GM18520 (cell line): ENCODE data around the gene RP9.

Source experiments
- ATAC-seq: cut with Tn5 transposase; IDR thresholded peaks from one replicate; pipeline ENCODE4 v1.9.1; 2021; ENCODE audit not compliant: unreplicated experiment

The RP9 gene

DNA sequence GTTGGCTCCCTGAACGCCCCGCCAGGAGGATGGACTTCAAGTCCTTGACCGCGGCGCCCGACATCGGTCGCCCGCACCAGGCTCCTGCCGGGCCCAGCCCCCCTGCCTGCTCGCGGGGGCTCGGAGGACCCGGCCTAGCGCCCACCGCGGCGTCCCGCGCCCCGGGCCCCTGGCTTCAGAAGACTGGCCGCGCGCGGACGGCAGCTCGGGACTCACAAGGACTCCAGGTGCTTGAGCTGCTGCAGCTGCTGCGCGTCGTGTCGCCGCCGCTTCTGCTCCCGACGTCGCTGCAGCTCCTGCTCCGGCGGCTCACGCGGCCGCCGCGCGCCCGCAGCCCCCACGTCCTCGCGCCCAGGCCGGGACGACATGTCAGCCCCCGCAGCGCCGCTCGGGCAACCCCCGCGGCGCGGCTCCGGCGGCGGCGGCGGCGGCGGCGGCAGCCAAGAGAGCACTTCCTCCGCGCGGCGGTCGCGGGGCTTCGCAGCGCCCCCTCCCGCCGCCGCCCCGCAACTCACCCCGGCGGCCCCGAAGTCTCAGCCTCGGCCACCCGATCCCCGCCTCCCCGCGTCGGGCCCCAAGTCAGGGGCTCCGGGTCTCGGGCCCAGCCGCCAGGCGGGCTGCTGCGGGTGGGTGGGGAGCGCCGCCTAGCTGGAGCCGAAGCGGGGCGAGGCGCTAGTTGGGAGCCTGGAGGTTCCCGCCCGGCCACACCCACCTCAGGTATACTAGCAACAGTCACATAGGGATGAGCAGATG is at the start of gene RP9:
Gene RP9 (minus strand): TSS at position 400 of the 753 bp plus-strand sequence. CDS start 32 bp downstream, at position 368.
- peak; percentile 80 for ATAC-seq

GRCh38 chr7:33157781-33158180 is 48.6 kb upstream of the RP9 start:
- no peak for ATAC-seq

- ATAC-seq, result no peak
Measured at GRCh38 chr7:33157311-33157710, 48.1 kb upstream of the RP9 start.

DNA sequence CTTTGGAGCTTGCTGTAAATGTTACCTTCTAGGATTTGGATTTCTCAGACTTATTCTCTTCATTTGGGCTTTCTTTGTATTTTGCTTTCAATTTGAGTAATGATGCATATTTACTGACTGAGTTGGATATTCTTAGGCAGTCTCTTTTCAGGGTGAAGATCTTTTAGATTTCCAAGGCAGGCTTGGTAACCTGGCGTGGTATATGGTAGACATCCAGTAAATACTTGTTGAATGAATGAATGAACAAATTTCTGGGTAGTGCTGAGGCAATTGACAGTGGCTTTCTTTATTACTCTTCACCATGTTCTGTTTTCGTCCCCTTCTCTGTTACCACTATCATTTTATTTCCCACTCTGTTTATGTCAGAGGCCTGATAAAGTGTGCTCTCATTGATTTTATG is 47.2 kb upstream of the RP9 start:
- no peak for ATAC-seq

GRCh38 chr7:33155811-33156210 is 46.6 kb upstream of the RP9 start:
- no peak for ATAC-seq

GRCh38 chr7:33152087-33152486 is 42.9 kb upstream of the RP9 start:
- no peak for ATAC-seq

GRCh38 chr7:33145156-33145555 is 36.0 kb upstream of the RP9 start:
- no peak for ATAC-seq

GRCh38 chr7:33143996-33144718 is 35.0 kb upstream of the RP9 start:
- ATAC-seq, result peak; percentile 53

GRCh38 chr7:33142585-33142984 is 33.4 kb upstream of the RP9 start:
- ATAC-seq, result no peak

DNA sequence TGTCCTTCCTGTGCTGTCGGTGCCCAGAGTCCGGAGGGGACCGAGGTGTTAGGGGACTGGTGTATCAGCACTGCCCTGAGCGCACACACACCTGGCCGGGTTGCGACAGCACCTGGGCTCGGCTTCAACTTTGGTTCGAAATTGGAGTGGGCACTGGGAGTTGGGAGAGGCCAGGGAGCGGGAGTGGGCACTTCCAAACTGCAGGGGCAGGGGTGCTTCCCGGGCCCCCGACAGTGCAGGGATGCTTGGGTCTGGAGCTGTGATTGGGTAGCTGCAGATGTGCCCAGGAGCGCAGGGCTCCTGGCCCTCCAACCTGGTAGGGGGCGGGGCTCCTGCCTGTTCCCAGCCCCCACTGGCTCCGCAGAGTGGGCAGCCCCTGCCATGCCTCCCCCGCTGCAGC is 27.9 kb upstream of the RP9 start:
- no peak for ATAC-seq

DNA sequence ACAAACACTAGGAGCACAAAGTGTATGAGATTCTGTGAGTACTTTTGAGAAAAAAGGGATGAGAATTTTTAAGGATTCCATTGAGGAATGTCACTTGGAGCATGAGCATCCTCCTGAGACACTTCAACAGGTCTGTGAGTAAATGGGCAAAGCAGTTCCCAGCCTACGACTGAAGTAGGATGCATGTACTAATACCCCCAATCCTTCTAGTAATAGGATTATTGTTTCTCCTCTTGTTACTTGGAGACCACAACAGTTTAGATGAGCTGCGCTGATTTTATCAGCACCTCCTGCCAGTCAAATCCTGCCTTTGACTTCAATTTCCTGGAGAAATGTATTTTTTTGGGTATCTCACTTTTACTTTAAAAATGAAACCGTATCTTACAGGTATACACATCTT is 21.0 kb upstream of the RP9 start:
- ATAC-seq, result no peak

- no peak for ATAC-seq
Measured at GRCh38 chr7:33129806-33130153, 20.6 kb upstream of the RP9 start.

DNA sequence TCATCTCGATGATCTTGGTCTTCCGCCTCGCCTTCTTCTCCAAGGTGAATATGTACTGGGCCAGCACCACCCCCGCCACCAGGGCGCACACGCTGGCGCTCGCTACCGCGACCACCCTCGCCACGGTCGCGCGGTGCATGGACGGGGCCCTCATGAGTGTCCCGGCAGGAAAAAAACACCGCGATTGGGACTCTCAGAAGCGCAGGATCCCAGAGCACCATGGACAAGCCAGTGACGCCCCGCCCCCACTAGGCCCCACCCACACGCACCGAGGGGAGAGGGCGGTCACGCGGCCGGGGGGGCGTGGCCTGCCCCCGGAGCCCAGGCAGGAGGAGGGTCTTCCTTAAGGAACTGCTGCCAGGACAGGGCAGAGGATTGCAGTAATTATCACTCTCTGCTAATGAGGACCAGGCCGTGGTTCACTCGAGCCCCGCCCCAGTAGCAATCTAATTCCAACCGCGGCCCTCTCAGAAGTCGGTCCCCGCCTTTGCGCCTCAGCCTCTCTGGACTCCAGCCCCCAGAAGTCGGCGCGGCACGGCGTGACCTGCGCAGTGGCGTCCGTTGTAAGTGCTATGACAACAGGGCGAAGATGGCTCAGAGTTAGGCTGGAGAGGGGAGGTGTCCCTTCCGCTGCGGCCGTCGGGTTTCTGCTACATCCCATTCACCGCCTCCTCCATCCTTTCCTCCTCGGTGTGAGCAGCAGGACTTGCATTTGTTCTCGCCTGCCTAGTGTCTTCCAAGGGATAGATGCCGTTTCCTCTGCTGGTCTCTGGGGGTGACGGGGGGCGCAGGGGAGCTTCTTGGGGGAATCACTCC is 20.0 kb upstream of the RP9 start, which contains the start of gene BBS9:
Gene BBS9 (plus strand): TSS at position 575 of the 816 bp plus-strand sequence. CDS start 16,689 bp downstream, outside the sequence.
- ATAC-seq, result peak; percentile 99

DNA sequence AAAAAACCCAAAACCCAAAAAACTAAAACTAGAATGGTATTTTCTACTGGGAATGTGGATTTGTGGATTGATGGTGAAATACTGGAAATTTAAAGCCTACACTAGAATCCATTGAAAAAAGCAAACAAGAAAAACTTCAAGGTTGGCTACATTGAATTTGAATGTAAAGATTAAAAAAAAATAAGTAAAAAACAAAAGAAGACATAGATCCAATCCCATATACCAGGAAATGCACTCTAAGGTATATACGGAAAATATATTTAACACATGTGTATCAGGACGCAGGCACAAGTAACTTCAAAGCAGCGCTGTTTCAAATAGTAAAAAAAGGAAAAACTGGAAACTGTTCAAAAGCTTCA is 19.4 kb upstream of the RP9 start:
- no peak for ATAC-seq

- no peak for ATAC-seq
Measured at GRCh38 chr7:33127085-33127484, 17.9 kb upstream of the RP9 start.

DNA sequence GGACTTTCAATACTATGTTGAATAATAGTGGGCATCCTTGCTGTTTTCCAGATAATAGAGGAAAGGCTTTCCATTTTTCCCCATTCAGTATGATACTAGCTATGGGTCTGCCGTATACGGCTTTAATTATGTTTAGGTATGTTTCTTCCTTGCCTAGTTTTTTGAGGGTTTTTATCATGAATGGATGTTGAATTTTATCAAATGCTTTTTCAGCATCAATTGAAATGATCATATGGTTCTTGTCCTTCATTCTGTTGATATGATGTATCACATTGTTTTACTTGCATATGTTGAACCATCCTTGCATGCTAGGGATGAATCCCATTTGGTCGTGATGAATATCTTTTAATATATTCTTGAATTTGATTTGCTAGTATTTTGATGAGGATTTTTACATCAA is 9.2 kb upstream of the RP9 start:
- no peak for ATAC-seq

GRCh38 chr7:33114976-33115375 is 5.8 kb upstream of the RP9 start:
- no peak for ATAC-seq

- no peak for ATAC-seq
Measured at GRCh38 chr7:33111614-33112013, 2.4 kb upstream of the RP9 start.

GRCh38 chr7:33109758-33110238 is 594 bp upstream of the RP9 start:
- no peak for ATAC-seq

DNA sequence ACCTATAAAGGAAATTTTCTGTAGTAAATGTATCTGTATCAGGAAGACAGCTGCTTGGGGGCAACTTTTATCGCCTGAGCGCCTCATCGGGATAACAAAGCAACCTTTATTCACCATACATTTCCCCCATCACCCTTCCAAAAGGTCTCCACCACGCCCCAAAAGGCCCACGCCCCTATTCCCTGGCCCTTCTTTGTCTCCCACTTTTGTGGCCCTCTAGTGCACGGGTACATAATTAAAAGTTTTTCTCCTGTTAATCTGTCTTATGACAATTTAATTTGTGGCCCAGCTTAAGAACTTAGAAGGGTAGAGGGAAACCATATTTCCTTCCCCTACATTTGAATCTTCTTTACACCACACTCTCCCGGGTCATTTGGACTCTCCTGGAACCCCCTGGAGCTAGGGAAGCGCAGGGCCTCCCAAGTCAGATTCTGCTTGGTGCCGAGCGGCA is 625 bp downstream of the RP9 start:
- no peak for ATAC-seq
